NCI-H526 (cell line): ENCODE measurements around the gene ZNF701.
"Not testable (repeated sequence)": the region's sequence is repeated elsewhere in the genome, so short reads cannot be mapped to it uniquely, and the experiment has no call there.

Experiments
- DNase-seq, 2 experiments: peaks; one replicate each; lab custom pipeline; 2025; lab: John Stamatoyannopoulos, UW

The ZNF701 gene

GRCh38 chr19:52566121-52566520 is 4.0 kb upstream of the ZNF701 start:
- no peak for DNase-seq

- DNase-seq = no peak
Measured at GRCh38 chr19:52566588-52566987, 3.5 kb upstream of the ZNF701 start.

- DNase-seq = no peak
Measured at GRCh38 chr19:52567921-52568320, 2.2 kb upstream of the ZNF701 start.

- DNase-seq = peak in 1 of 2 experiments; percentile 87
Measured at GRCh38 chr19:52569638-52569999, 468 bp upstream of the ZNF701 start.

GRCh38 chr19:52584736-52585440 is 14.8 kb downstream of the ZNF701 start:
- DNase-seq = no peak

- no peak for DNase-seq
Measured at GRCh38 chr19:52585604-52586003, 15.5 kb downstream of the ZNF701 start.

- no peak for DNase-seq
Measured at GRCh38 chr19:52590728-52591127, 20.6 kb downstream of the ZNF701 start.

- no peak for DNase-seq
Measured at GRCh38 chr19:52592301-52592700, 22.2 kb downstream of the ZNF701 start.

GRCh38 chr19:52593441-52593840 is 23.4 kb downstream of the ZNF701 start:
- DNase-seq = not testable (repeated sequence)

- no peak for DNase-seq
Measured at GRCh38 chr19:52599241-52599640, 29.2 kb downstream of the ZNF701 start.

- no peak for DNase-seq
Measured at GRCh38 chr19:52600639-52601024, 30.5 kb downstream of the ZNF701 start.

- peak; percentile 82 to 98 for DNase-seq
Measured at GRCh38 chr19:52601025-52601973, 31.2 kb downstream of the ZNF701 start.

- DNase-seq = peak in 1 of 2 experiments; percentile 46
Measured at GRCh38 chr19:52601974-52602366, 31.9 kb downstream of the ZNF701 start.

- no peak for DNase-seq
Measured at GRCh38 chr19:52602941-52603340, 32.9 kb downstream of the ZNF701 start.

GRCh38 chr19:52603558-52604207 is 33.6 kb downstream of the ZNF701 start:
- no peak for DNase-seq

GRCh38 chr19:52613299-52613906 is 43.3 kb downstream of the ZNF701 start:
- DNase-seq = no peak

- no peak for DNase-seq
Measured at GRCh38 chr19:52621376-52621775, 51.3 kb downstream of the ZNF701 start.

GRCh38 chr19:52622261-52622660 is 52.2 kb downstream of the ZNF701 start:
- DNase-seq = peak in 1 of 2 experiments; percentile 9

GRCh38 chr19:52626915-52627314 is 56.8 kb downstream of the ZNF701 start:
- no peak for DNase-seq

- not testable (repeated sequence) for DNase-seq
Measured at GRCh38 chr19:52627441-52627840, 57.4 kb downstream of the ZNF701 start.

GRCh38 chr19:52635786-52636570 is 65.9 kb downstream of the ZNF701 start:
- no peak for DNase-seq
